Heart right ventricle (tissue), 16 donors: ENCODE results near the gene EEF1AKMT4. TPM values are rescaled to one million over a fixed set of nuclear protein-coding genes. Genes with fewer than 3 reads are reported as not detected.
A peak's percentile ranks its signal among the peaks of the same experiment; 100 is the strongest.

Experiments
- ATAC-seq, 8 donors: fragments of 200-7000 bp; cut with Tn5 transposase; one replicate each; pipeline ENCODE4 v1.9.1; 2020; ENCODE audit warnings: mild to moderate bottlenecking in 8 of 8, moderate library complexity in 8 of 8, moderate number of reproducible peaks in 1 of 8
- DNase-seq, 2 donors: peaks; one replicate each; pipeline ENCODE4 v3.0.0-alpha.2; 2020
- H3K27ac ChIP-seq, 10 donors: fragments of 200-600 bp; sonication (generic) in 2 of 10; one replicate each; pipeline versions ENCODE4 v1.5.0 to v1.8.0; 2020 to 2022; ENCODE audit warnings: mild to moderate bottlenecking in 3 of 10
- H3K27me3 ChIP-seq, 7 donors: fragments of 200-600 bp; one replicate each; pipeline ENCODE4 v1.8.0; 2021 to 2022; ENCODE audit warnings: mild to moderate bottlenecking in 2 of 7
- H3K36me3 ChIP-seq, 9 donors: fragments of 200-600 bp; sonication (generic) in 1 of 9; one replicate each; pipeline versions ENCODE4 v1.5.0 to v1.8.0; 2020 to 2022; ENCODE audit warnings: mild to moderate bottlenecking in 2 of 9
- H3K4me1 ChIP-seq, 9 donors: fragments of 200-600 bp; sonication (generic) in 1 of 9; one replicate each; pipeline versions ENCODE4 v1.5.0 to v1.8.0; 2020 to 2022; ENCODE audit warnings: mild to moderate bottlenecking in 4 of 9
- H3K4me3 ChIP-seq, 10 donors: fragments of 200-600 bp; sonication (generic) in 2 of 10; one replicate each; pipeline versions ENCODE4 v1.5.0 to v1.8.0; 2020 to 2022; ENCODE audit warnings: mild to moderate bottlenecking in 7 of 10, moderate library complexity in 2 of 10
- H3K9me3 ChIP-seq, 11 donors: fragments of 200-600 bp in 10 of 11; sonication (generic) in 2 of 11; one replicate each; pipeline versions ENCODE4 v1.5.0 to v1.8.0; 2013 to 2022; ENCODE audit warnings: mild to moderate bottlenecking in 2 of 11, control low read depth in 1 of 11, moderate library complexity in 1 of 11
- CTCF ChIP-seq, 9 donors: fragments of 200-600 bp; sonication (generic) in 2 of 9; IDR thresholded peaks; one replicate each; pipeline versions ENCODE4 v1.5.0 to v1.8.0; 2021 to 2022; ENCODE audit warnings: antibody characterized with exemption in 9 of 9, mild to moderate bottlenecking in 5 of 9, moderate library complexity in 1 of 9
- WGBS, 2 donors: extraction: QIAGEN DNeasy Blood & Tissue Kit; methylation state at CpG; one replicate each; pipeline ENCODE4 v1.1.7; 2013; ENCODE audit warnings: inconsistent platforms in 1 of 2; 5-methylcytosine and 5-hydroxymethylcytosine counted together
- intact Hi-C, 10 donors: fragments of 100-400 bp; cut with DNase I; formaldehyde crosslinking; loops; one replicate each; pipeline versions ENCODE4 v1.11.1 to v1.14.2; 2022
- polyA plus RNA-seq, 2 donors: library from polyadenylated mRNA; stranded (reverse); fragments of 200-250 nt; gene quantifications; one replicate each; pipeline ENCODE4 v1.2.3, GENCODE V29; 2013
- total RNA-seq, 10 donors: library from RNA; stranded (reverse); fragmentation: NEBNext Ultra II Directional in 3 of 10; extraction: Animal tissue kit (Norgen Biotek cat#: 25700) in 3 of 10; gene quantifications; one replicate each; pipeline versions ENCODE4 v1.2.1 to v1.2.4, GENCODE V29; 2021 to 2023
- donor health status: Arrhythmogenic right ventricular cardiomyopathy.
- donor health status: ischemic (EF 13 %, LVEDD 7.1; RV severe dilation, severe dysfunction).
- donor health status: healthy with polysubstance abuse.
- donor health status: DM: no; HTN: yes; CAD: no.
- donor health status: DM: no; HTN: no; CAD: no.
- donor health status: ischemic (EF 25% LVEDD 6.9; RV normal size, moderate dysfunction).
- donor health status: ischemic (EF 25% LVEDD 5.7; RV mildly dilated, moderate dysfunction).
- donor health status: healthy.
- donor health status: DM: yes; HTN: yes; CAD: no.
- donor health status: Ischemic cardiomyopathy.
- donor health status: ischemic (EF 35%, LVEDD 5.7; RV mildly dilated, moderate dysfunction).
- donor health status: nonischemic (EF 11% LVEDD 7.7; RV severe dilation, severe dysfunction).
- donor health status: DM: yes; HTN: yes; CAD: no.
- donor health status: PGD.
- donor health status: ischemic (EF 29% LVEDD 5.4; RV normal size, mild dysfunction).
- donor health status: nonischemic (EF 23%, LVEDD 6.1; RV moderate dilation, normal function).

The EEF1AKMT4 gene
- total and polyA plus RNA-seq, 12 donors: 0.49 to 19.4 (median 1.1) TPM

- peak in 4 of 9 donors; percentile 12 to 31 (median 21) for TF ChIP-seq CTCF (IDR thresholded peaks at IDR 0.05)
- DNase-seq: no peak
Observed at GRCh38 chr3:184234224-184234623, 15.2 kb upstream of the EEF1AKMT4 start.

GRCh38 chr3:184234671-184235380 is 14.6 kb upstream of the EEF1AKMT4 start:
- no peak overlapping the region for H3K4me3 ChIP-seq
- peaks cover 0 to 12% (median 6%) of the 10 kb centered on the region in 9 donors for H3K4me1 ChIP-seq
- ATAC-seq (peak in 1 of 8 donors; percentile 5), DNase-seq (no peak)
- WGBS, 2 donors: 80 to 83% methylated on average over 19 of the region's 19 CpGs
- peaks cover 12 to 44% (median 38%) of the 10 kb centered on the region in 7 donors for H3K27me3 ChIP-seq
- no peak overlapping the region for H3K27ac ChIP-seq
- H3K9me3 ChIP-seq: no peaks in the 10 kb centered on the region
- intact Hi-C loops: no loop called here
- TF ChIP-seq CTCF (IDR thresholded peaks at IDR 0.05): no peak
- H3K36me3 ChIP-seq: no peaks in the 10 kb centered on the region

More at GRCh38 chr3:184234224-184234623, 15.2 kb upstream of the EEF1AKMT4 start:
- peak in 5 of 8 donors; percentile 23 to 60 (median 47) for ATAC-seq
- Histone ChIP-seq H3K4me3 (no peak overlapping the region), H3K27me3 (peaks cover 17 to 50% (median 44%) of the 10 kb centered on the region in 7 donors), H3K4me1 (peaks cover 0 to 18% (median 11%) of the 10 kb centered on the region in 9 donors), H3K36me3 (no peaks in the 10 kb centered on the region), H3K27ac (no peak overlapping the region), H3K9me3 (no peaks in the 10 kb centered on the region)
- intact Hi-C loops: no loop called here
- 26 to 34% methylated on average over 4 of the region's 4 CpGs for WGBS, 2 donors

- Histone ChIP-seq H3K27me3 (peaks cover 6 to 38% (median 31%) of the 10 kb centered on the region in 7 donors), H3K27ac (no peak overlapping the region), H3K4me1 (peaks cover 0 to 6% (median 0%) of the 10 kb centered on the region in 9 donors), H3K4me3 (no peak overlapping the region), H3K9me3 (no peaks in the 10 kb centered on the region), H3K36me3 (no peaks in the 10 kb centered on the region)
- intact Hi-C loops: no loop called here
- TF ChIP-seq CTCF (IDR thresholded peaks at IDR 0.05): no peak
- no peak for ATAC-seq
- DNase-seq: no peak
- 77 to 80% methylated on average over 4 of the region's 4 CpGs for WGBS, 2 donors
Observed at GRCh38 chr3:184235381-184236032, 14.0 kb upstream of the EEF1AKMT4 start.

- Histone ChIP-seq H3K27ac (no peak overlapping the region), H3K4me1 (peaks cover 0 to 2% (median 0%) of the 10 kb centered on the region in 9 donors), H3K4me3 (no peak overlapping the region), H3K9me3 (no peaks in the 10 kb centered on the region), H3K36me3 (no peaks in the 10 kb centered on the region), H3K27me3 (peaks cover under 1 to 32% (median 26%) of the 10 kb centered on the region in 7 donors)
- intact Hi-C loops: no loop called here
- no peak for TF ChIP-seq CTCF (IDR thresholded peaks at IDR 0.05)
- ATAC-seq (no peak), DNase-seq (no peak)
- WGBS, 2 donors: 36 to 47% methylated on average over 14 of the region's 14 CpGs
Observed at GRCh38 chr3:184236033-184236410, 13.4 kb upstream of the EEF1AKMT4 start.
